Measurements from ENCODE around the gene PGF. TPM values are rescaled to one million over a fixed set of nuclear protein-coding genes. Genes with fewer than 3 reads are reported as not detected.

Gene PGF
- total and polyA plus RNA-seq, 4 donors: 0.61 to 4.5 (median 1.8) TPM

- Histone ChIP-seq H3K27me3 (ENCODE audit: control insufficient read depth in 4 of 4, insufficient read depth in 4 of 4, low read length in 3 of 4) (no peaks in the 10 kb centered on the region), H3K27ac (ENCODE audit: low read depth in 1 of 2, low read length in 2 of 2) (no peak overlapping the region), H3K36me3 (ENCODE audit: control insufficient read depth in 4 of 4, insufficient read depth in 3 of 4, low read depth in 1 of 4, low read length in 3 of 4) (no peaks in the 10 kb centered on the region), H3K4me1 (ENCODE audit: control insufficient read depth in 4 of 4, insufficient read depth in 4 of 4, low read length in 3 of 4) (peaks cover 0 to 8% (median 2%) of the 10 kb centered on the region in 4 donors), H3K4me3 (ENCODE audit: low read depth in 1 of 3, low read length in 3 of 3) (no peak overlapping the region), H3K9me3 (ENCODE audit: control insufficient read depth in 4 of 4, low read length in 3 of 4) (no peaks in the 10 kb centered on the region), H3K9ac (ENCODE audit: low read depth in 1 of 2, low read length in 2 of 2) (no peak overlapping the region)
- no peak for DNase-seq (ENCODE audit: low spot score)
- WGBS: 45% methylated on average over 5 of the region's 5 CpGs
- TF ChIP-seq GABPA (IDR thresholded peaks at IDR 0.05 in 1 of 2, conservative IDR thresholded peaks at IDR 0.05 in 1 of 2) (no peak), MAX (IDR thresholded peaks at IDR 0.05) (no peak), ZBTB33 (IDR thresholded peaks at IDR 0.05) (no peak), EGR1 (IDR thresholded peaks at IDR 0.05; ENCODE audit: low read depth in 2 of 2) (no peak), CTCF (IDR thresholded peaks at IDR 0.05; ENCODE audit: low read depth, low read length, missing input control) (no peak), FOXA1 (IDR thresholded peaks at IDR 0.05) (no peak), JUND (IDR thresholded peaks at IDR 0.05) (no peak), FOXA2 (IDR thresholded peaks at IDR 0.05) (no peak), HNF4G (IDR thresholded peaks at IDR 0.05) (no peak), TAF1 (conservative IDR thresholded peaks at IDR 0.05) (no peak), REST (IDR thresholded peaks at IDR 0.05) (no peak), YY1 (IDR thresholded peaks at IDR 0.05) (no peak)
Measured at GRCh38 chr14:74946659-74947281, 8.6 kb downstream of the PGF start.

GRCh38 chr14:74945852-74946658 is 9.3 kb downstream of the PGF start:
- no peaks in the 10 kb centered on the region for H3K9me3 ChIP-seq (ENCODE audit: control insufficient read depth in 4 of 4, low read length in 3 of 4)
- no peaks in the 10 kb centered on the region for H3K27me3 ChIP-seq (ENCODE audit: control insufficient read depth in 4 of 4, insufficient read depth in 4 of 4, low read length in 3 of 4)
- no peak overlapping the region for H3K9ac ChIP-seq (ENCODE audit: low read depth in 1 of 2, low read length in 2 of 2)
- DNase-seq (ENCODE audit: low spot score): peak; percentile 82
- 34% methylated on average over 17 of the region's 17 CpGs for WGBS
- H3K36me3 ChIP-seq (ENCODE audit: control insufficient read depth in 4 of 4, insufficient read depth in 3 of 4, low read depth in 1 of 4, low read length in 3 of 4): no peaks in the 10 kb centered on the region
- H3K27ac ChIP-seq (ENCODE audit: low read depth in 1 of 2, low read length in 2 of 2): no peak overlapping the region
- peaks cover 0 to 8% (median 2%) of the 10 kb centered on the region in 4 donors for H3K4me1 ChIP-seq (ENCODE audit: control insufficient read depth in 4 of 4, insufficient read depth in 4 of 4, low read length in 3 of 4)
- TF ChIP-seq HNF4A (conservative IDR thresholded peaks at IDR 0.05): no peak
- TF ChIP-seq RAD21 (IDR thresholded peaks at IDR 0.05): peak; percentile 85 to 89
- TF ChIP-seq GABPA (IDR thresholded peaks at IDR 0.05 in 1 of 2, conservative IDR thresholded peaks at IDR 0.05 in 1 of 2): no peak
- peak; percentile 79 for TF ChIP-seq CTCF (IDR thresholded peaks at IDR 0.05; ENCODE audit: low read depth, low read length, missing input control)
- H3K4me3 ChIP-seq (ENCODE audit: low read depth in 1 of 3, low read length in 3 of 3): no peak overlapping the region

Measured in liver (tissue), 9 donors.